Right forelimb (tissue), 1 donor: ENCODE results near the gene LRRC14B.

Experiments
- DNase-seq: peaks from one replicate; pipeline ENCODE4 v3.0.0-alpha.2; 2018

Gene LRRC14B

DNA sequence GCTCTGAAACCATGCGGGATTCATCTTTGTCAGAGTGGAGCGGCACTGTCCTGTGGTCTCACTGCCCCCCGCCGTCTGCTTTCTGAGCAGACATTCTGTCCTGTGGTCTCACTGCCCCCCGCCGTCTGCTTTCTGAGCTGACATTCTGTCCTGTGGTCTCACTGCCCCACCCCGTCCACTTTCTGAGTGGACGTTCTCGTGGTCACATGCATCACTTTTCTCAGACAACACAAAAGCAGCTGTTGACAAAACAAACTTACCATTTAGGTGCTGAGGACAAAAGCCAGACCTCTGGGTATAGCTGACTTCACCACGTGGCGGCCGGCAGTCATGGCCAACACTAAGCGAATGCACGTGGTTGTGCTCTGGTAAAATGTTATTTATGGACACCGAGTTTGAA, 2.8 kb downstream of the LRRC14B start:
- DNase-seq: no peak

GRCh38 chr5:194603-195209, 3.4 kb downstream of the LRRC14B start:
- no peak for DNase-seq

DNA sequence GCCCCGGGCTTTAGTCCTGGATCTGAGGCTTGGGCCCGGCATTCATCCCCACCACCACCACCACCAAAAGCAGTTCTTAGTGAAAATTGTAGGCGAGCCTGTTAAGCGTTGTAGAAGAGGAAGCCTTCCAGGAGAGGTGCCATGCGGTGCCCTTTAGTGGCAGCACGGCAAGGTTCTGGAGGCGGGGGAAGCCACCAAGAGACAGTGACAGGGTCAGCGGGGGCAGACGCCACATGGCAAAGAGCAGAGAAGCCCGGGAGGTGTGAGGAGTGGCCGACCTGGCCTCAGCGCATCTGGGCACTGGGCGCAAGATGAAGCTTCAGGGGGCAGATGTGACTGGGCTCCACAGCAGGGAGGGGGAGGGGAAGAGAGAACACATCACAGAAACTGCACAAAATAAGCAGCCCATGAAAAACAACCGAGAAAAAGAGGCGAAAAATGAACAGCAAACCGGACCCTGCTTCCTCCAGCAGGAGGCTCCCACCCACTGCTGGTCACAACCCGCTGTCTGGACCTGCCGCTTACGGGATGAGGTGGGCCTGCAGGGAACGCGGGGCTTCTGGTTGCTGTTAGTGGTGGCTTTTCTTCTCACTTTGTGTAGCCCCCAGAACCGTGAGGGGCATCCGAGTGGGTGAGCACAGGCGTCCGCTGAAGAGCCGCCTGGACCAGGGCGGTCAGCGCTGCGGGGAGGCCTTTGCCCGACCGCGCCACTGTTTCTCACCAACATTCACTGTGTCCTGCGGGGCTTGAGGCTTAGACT, 4.3 kb downstream of the LRRC14B start:
- peak; percentile 37 for DNase-seq

DNA sequence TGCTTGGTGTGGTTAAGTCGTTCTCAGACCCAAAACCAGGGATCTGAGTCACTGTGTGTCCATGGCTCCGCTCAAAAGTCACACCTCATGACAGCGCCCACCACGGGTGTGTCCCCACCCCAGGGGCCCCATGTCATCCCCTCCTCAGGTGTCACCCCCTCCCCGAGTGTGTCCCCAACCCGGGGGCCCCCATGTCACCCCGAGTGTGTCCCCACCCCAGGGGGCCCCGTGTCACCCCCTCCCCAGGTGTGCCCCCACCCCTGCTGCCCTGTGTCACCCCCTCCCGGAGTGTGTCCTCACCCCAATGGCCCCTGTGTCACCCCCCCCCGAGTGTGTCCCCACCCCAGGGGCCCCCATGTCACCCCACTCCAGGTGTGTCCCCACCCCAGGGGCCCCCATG, 5.1 kb downstream of the LRRC14B start:
- peak; percentile 32 for DNase-seq

GRCh38 chr5:197031-197430, 5.7 kb downstream of the LRRC14B start:
- DNase-seq: peak; percentile 31

DNA sequence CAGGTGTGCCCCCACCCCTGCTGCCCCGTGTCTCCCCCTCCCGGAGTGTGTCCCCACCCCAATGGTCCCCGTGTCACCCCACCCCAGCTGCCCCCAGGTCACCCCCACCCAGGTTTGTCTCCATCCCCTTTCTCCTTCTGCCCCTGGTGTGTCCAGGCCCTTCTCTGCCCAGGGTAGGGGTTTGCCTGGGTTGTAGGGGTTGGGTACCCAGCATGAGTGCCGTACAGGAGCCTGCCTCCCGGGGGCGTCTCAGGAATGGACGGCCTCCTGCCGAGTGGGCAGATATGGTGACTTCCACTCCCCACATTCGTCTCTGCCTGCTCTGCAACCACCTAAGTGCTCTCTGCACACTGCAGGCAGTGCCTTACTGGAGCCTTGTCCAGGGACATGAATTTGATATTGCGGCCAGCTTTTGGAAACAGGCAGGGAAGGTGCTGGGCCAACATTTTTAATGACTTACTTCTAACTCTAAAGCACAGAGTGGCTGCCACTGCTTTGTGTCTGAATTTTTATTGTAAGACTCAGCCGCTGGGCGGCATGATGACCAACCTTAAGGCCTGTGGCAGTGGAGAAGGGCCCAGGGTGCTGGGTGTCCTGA, 6.7 kb downstream of the LRRC14B start:
- peak; percentile 36 for DNase-seq

- peak; percentile 32 for DNase-seq
Observed at GRCh38 chr5:198516-199196, 7.4 kb downstream of the LRRC14B start.

GRCh38 chr5:199197-199949, 8.1 kb downstream of the LRRC14B start:
- peak; percentile 22 for DNase-seq

GRCh38 chr5:199950-200645, 8.8 kb downstream of the LRRC14B start:
- DNase-seq: peak; percentile 34

GRCh38 chr5:200985-201384, 9.7 kb downstream of the LRRC14B start:
- DNase-seq: no peak

GRCh38 chr5:201672-202071, 10.4 kb downstream of the LRRC14B start:
- no peak for DNase-seq

DNA sequence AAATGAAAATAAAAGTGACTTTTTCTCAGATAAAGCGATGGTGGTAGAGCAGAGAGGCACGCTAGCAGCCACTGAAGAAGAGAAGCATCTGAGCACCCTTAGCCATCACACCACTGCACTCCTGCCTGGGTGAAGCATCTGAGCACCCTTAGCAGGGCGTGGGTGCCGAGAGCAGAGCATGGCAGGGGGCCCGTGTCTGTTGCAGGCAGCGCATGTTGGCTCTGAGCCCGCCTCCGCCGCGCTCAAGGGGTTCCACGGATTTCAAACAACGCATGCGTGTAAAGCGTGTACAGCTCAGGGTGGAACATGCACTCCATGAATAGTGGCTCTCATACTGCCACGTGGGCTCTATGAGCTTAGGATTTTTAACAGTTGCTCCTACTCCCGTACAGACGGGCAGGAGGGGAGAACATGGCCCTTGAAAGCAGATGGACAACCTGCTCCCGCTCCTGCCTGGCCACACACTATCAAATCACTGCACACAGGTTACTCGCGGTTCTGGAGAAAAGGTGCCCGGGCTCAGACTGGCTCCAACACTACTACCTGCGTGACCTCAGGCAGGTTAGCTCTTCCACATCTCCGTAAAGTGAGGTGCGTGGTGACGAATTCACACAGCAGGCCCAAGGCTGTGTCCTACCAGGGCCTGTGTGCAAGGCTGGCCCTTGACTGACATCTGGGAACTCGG, 12.1 kb downstream of the LRRC14B start:
- no peak for DNase-seq

DNA sequence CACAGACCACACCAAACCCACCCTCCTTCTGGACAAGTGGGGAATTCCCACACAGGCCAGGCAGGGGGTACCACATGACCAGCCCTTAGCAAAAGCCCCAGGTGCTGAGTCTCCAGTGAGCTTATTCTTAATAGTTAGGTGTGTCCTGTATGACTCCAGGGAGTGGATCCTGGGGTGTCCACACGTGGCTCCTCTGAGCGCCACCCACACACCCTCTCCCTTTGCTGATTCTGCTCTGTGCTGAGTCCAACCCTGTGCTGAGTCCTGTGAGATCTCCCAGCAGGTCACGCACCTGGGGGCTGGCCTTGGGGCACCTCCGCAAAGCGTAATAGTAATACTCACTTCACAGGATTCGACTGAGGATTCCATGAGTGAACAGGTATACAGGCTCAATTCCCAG, 12.7 kb downstream of the LRRC14B start:
- no peak for DNase-seq

DNA sequence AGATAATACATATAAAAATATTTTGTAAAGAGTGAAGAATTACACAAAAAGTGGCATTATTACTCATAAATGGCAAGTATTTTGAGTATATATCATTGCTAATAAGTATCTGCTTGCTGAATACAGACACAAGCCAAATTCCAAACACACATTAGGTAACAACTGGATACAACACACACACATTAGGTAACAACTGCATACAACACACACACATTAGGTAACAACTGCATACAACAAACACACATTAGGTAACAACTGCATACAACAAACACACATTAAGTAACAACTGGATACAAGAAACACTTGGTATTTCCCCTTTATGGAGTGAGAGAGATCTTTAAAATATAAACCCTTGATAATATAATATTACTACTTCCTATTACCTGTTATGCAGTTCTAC, 13.2 kb downstream of the LRRC14B start:
- no peak for DNase-seq

GRCh38 chr5:204966-205670, 13.8 kb downstream of the LRRC14B start:
- DNase-seq: no peak

- DNase-seq: no peak
Observed at GRCh38 chr5:206406-206805, 15.1 kb downstream of the LRRC14B start.

DNA sequence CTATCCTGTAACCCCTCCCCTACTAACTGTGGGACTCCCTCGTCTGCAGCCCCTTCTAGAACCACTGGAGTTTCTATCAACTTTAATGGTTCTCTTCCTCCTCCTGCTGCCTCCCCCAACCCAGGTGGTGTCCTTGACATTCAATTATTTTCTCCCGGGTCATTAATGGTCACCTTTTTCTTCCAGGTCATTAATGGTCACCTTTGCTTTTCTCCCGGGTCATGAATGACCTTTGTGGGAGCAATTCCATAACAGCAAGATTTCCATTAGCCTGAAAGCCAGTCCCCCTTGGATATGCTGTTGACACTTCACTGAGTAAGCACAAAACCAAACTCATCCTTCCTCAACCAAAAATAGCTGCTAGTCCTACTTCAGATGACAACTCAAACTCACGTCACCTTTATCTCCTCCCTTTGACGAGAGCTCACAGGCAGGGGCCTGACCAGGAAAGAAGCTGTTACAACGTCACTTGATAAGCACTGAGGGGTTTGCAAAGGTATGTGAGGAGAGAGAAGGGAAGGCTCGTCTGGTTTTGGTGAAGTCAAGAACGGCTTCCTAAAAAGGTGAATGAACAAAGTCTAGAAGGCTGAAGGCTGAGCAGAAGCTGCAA, 15.7 kb downstream of the LRRC14B start:
- no peak for DNase-seq

GRCh38 chr5:207599-207998, 16.3 kb downstream of the LRRC14B start:
- no peak for DNase-seq

GRCh38 chr5:208449-209114, 17.3 kb downstream of the LRRC14B start:
- no peak for DNase-seq

- DNase-seq: no peak
Observed at GRCh38 chr5:213803-214395, 22.6 kb downstream of the LRRC14B start.
